ENCODE measurements around the gene VN1R5. TPM values are rescaled to one million over a fixed set of nuclear protein-coding genes. Genes with fewer than 3 reads are reported as not detected.

Gene VN1R5
- polyA plus RNA-seq, 1 donor = not detected

- DNase-seq (ENCODE audit: low read depth) = no peak
Observed at GRCh38 chr1:247300491-247301175, 44.8 kb downstream of the VN1R5 start.

- DNase-seq (ENCODE audit: low read depth) = no peak
Observed at GRCh38 chr1:247301176-247301540, 45.3 kb downstream of the VN1R5 start.

GRCh38 chr1:247303216-247303615, 47.3 kb downstream of the VN1R5 start:
- DNase-seq (ENCODE audit: low read depth) = no peak

GRCh38 chr1:247304031-247304430, 48.2 kb downstream of the VN1R5 start:
- no peak for DNase-seq (ENCODE audit: low read depth)

Other genes with a start within 250 kb of the VN1R5 start
- gene ZNF695, start 248.0 kb upstream of the VN1R5 start, polyA plus RNA-seq (ENCODE audit: insufficient read length) = 0.90 TPM
- 2.4 TPM for gene ZNF670, start 177.3 kb upstream of the VN1R5 start, polyA plus RNA-seq (ENCODE audit: insufficient read length)
- gene ZNF669, start 151.7 kb upstream of the VN1R5 start, polyA plus RNA-seq (ENCODE audit: insufficient read length) = 5.7 TPM
- 7.8 TPM for gene ZNF124, start 84.1 kb upstream of the VN1R5 start, polyA plus RNA-seq (ENCODE audit: insufficient read length)
- gene ZNF496, start 75.8 kb downstream of the VN1R5 start, polyA plus RNA-seq (ENCODE audit: insufficient read length) = 32.9 TPM
- gene NLRP3, start 160.1 kb downstream of the VN1R5 start, polyA plus RNA-seq (ENCODE audit: insufficient read length) = 0.66 TPM
- gene OR2B11, start 202.0 kb downstream of the VN1R5 start, polyA plus RNA-seq (ENCODE audit: insufficient read length) = 0.06 TPM